Ishikawa (cell line): ENCODE measurements around the gene EXTL2.

Source experiments
- CEBPB ChIP-seq: IDR thresholded peaks from 2 replicates; pipeline ENCODE4 v1.6.1; 2012
- CREB1 ChIP-seq: IDR thresholded peaks from 2 replicates; pipeline ENCODE4 v1.6.1; 2012; ENCODE audit warnings: low read depth
- EGR1 ChIP-seq: IDR thresholded peaks from 2 replicates; pipeline ENCODE4 v1.6.1; 2012
- EP300 ChIP-seq: IDR thresholded peaks from 2 replicates; pipeline ENCODE4 v1.6.1; 2012; ENCODE audit warnings: borderline replicate concordance
- FOXM1 ChIP-seq: IDR thresholded peaks from 2 replicates; pipeline ENCODE4 v1.6.1; 2012; ENCODE audit warnings: low read depth, borderline replicate concordance
- NFIC ChIP-seq: IDR thresholded peaks from 2 replicates; pipeline ENCODE4 v1.6.1; 2012
- RAD21 ChIP-seq: IDR thresholded peaks from 2 replicates; pipeline ENCODE4 v1.6.1; 2012; ENCODE audit warnings: low read depth
- TAF1 ChIP-seq: IDR thresholded peaks from 2 replicates; pipeline ENCODE4 v1.6.1; 2012; ENCODE audit warnings: low read depth, mild to moderate bottlenecking
- TCF12 ChIP-seq: IDR thresholded peaks from 2 replicates; pipeline ENCODE4 v1.6.1; 2012; ENCODE audit warnings: low read depth
- TEAD4 ChIP-seq: IDR thresholded peaks from 2 replicates; pipeline ENCODE4 v1.6.1; 2012
- YY1 ChIP-seq: IDR thresholded peaks from 2 replicates; pipeline ENCODE4 v1.6.1; 2012; ENCODE audit warnings: low read depth
- ZBTB7A ChIP-seq: IDR thresholded peaks from 2 replicates; pipeline ENCODE4 v1.6.1; 2012; ENCODE audit warnings: low read depth
- TF ChIP-seq, protein P1 (sequence below): IDR thresholded peaks from 2 replicates; pipeline ENCODE4 v1.6.1; 2012; ENCODE audit warnings: low read depth, mild to moderate bottlenecking
- TF ChIP-seq, protein P2 (sequence below): IDR thresholded peaks from 2 replicates; pipeline ENCODE4 v1.6.1; 2012
- TF ChIP-seq, protein P3 (sequence below): IDR thresholded peaks from 2 replicates; pipeline ENCODE4 v1.6.1; 2012

Gene EXTL2

DNA sequence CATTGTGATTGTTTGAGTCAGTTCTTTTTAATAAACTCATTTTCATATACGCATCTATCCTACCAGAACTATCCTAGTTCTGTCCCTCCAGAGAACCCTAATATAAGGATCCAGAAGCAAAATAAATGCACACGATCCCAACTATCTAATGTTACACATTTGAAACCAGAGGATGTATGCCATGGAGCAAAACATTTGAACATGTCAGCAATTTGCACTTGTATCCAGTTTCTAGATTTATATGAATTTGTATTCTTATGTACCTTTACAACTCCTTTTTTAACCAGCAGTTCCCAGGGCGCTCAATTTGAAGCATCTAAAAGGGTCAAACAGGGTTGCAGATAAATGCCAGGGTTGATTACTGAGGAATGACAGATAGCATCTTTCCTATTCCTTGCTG, 2.1 kb downstream of the EXTL2 start:
- no peak for TF ChIP-seq ZBTB7A
- no peak for TF ChIP-seq EP300
- TF ChIP-seq, protein P1, sequence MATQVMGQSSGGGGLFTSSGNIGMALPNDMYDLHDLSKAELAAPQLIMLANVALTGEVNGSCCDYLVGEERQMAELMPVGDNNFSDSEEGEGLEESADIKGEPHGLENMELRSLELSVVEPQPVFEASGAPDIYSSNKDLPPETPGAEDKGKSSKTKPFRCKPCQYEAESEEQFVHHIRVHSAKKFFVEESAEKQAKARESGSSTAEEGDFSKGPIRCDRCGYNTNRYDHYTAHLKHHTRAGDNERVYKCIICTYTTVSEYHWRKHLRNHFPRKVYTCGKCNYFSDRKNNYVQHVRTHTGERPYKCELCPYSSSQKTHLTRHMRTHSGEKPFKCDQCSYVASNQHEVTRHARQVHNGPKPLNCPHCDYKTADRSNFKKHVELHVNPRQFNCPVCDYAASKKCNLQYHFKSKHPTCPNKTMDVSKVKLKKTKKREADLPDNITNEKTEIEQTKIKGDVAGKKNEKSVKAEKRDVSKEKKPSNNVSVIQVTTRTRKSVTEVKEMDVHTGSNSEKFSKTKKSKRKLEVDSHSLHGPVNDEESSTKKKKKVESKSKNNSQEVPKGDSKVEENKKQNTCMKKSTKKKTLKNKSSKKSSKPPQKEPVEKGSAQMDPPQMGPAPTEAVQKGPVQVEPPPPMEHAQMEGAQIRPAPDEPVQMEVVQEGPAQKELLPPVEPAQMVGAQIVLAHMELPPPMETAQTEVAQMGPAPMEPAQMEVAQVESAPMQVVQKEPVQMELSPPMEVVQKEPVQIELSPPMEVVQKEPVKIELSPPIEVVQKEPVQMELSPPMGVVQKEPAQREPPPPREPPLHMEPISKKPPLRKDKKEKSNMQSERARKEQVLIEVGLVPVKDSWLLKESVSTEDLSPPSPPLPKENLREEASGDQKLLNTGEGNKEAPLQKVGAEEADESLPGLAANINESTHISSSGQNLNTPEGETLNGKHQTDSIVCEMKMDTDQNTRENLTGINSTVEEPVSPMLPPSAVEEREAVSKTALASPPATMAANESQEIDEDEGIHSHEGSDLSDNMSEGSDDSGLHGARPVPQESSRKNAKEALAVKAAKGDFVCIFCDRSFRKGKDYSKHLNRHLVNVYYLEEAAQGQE: no peak
- TF ChIP-seq EGR1: no peak
- TF ChIP-seq TAF1: no peak
- TF ChIP-seq YY1: no peak
- no peak for TF ChIP-seq CREB1
- no peak for TF ChIP-seq RAD21

DNA sequence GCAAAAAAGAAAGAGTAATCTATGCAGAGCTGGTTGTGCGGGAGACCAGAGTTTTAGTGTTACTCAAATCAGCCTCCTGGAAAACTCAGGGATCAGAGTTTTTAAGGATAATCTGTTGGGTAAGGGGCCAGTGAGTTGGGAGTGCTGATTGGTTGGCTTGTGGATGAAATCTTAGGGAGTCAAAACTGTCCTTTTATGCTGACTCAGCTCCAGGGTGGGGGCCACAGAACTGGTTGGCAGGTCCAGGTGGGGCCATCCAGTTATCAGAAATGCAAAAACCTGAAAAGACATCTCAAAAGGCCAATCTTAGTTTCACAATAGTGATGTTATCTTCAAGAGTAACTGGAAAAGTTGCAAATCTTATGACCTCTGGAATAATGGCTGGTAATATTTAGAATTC, 3.3 kb downstream of the EXTL2 start:
- TF ChIP-seq, protein P2, sequence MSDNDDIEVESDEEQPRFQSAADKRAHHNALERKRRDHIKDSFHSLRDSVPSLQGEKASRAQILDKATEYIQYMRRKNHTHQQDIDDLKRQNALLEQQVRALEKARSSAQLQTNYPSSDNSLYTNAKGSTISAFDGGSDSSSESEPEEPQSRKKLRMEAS: no peak
- TF ChIP-seq EGR1: no peak
- no peak for TF ChIP-seq NFIC
- no peak for TF ChIP-seq RAD21
- no peak for TF ChIP-seq EP300
- no peak for TF ChIP-seq TCF12
- TF ChIP-seq, protein P3, sequence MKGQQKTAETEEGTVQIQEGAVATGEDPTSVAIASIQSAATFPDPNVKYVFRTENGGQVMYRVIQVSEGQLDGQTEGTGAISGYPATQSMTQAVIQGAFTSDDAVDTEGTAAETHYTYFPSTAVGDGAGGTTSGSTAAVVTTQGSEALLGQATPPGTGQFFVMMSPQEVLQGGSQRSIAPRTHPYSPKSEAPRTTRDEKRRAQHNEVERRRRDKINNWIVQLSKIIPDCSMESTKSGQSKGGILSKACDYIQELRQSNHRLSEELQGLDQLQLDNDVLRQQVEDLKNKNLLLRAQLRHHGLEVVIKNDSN: no peak

DNA sequence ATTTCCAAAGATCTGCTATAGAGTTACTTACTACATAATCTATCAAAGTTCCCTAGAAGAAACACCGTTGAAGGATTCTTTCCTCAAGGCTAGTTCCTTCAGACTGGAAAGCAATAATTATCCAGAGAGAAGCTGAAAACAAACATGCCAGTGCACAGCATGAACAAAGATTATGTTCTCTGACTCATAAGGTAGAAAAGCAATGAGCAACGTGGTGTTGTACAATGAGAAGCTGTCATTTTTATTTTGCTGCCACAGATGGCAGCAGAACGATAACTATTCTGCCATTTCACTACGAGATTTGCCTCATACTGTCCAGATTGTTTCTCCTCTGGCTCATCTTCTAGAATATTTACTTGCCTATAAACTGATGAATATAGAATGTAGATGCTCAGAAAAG, 10.7 kb downstream of the EXTL2 start:
- no peak for TF ChIP-seq EP300
- no peak for TF ChIP-seq TAF1
- no peak for TF ChIP-seq FOXM1
- no peak for TF ChIP-seq ZBTB7A
- no peak for TF ChIP-seq EGR1
- TF ChIP-seq RAD21: no peak
- TF ChIP-seq, protein P1: no peak
- TF ChIP-seq NFIC: no peak
- no peak for TF ChIP-seq TEAD4
- TF ChIP-seq, protein P2: no peak
- no peak for TF ChIP-seq TCF12

DNA sequence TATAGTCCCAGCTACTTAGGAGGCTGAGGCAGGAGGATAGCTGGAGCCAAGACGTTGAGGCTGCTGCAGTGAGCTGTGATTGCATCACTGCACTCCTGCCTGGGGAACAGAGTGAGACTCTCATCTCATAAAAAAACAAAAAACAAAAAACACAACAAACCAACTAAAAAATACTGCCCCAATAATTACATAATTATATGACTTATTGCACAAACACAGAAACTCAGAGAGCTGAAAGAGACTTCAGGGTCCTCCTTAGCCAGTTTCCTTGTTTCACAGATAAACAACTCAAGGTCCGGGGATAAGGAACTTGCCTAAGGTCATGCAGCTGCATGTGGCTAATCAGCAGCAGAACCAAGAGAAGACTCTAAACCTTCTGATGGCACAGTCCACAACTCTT, 11.9 kb downstream of the EXTL2 start:
- TF ChIP-seq FOXM1 (no peak), EGR1 (no peak), YY1 (no peak), CEBPB (no peak), NFIC (no peak)
- TF ChIP-seq, protein P3: no peak
- TF ChIP-seq, protein P2: no peak
- TF ChIP-seq, protein P1: no peak

DNA sequence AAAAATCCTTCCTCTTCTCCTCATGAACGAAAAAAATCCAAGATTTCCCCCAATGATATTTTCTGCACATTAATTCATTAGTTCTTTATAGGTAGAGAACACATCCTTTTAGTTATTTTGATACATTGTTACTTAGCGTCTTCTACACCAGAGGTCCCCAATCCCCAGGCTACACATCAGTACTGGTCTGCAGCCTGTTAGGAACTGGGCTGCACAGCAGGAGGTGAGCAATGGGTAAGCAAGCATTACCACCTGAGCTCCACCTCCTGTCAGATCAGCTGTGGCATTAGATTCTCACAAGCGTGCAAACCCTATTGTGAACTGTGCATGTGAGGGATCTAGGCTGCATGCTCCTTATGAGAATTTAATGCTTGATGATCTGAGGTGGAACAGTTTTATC, 13.0 kb downstream of the EXTL2 start:
- TF ChIP-seq CREB1: no peak
- no peak for TF ChIP-seq TAF1
- TF ChIP-seq, protein P1: no peak
- TF ChIP-seq YY1: no peak
- no peak for TF ChIP-seq TEAD4
- TF ChIP-seq NFIC: no peak
- no peak for TF ChIP-seq TCF12
- TF ChIP-seq EGR1: no peak
- TF ChIP-seq, protein P2: no peak
- TF ChIP-seq CEBPB: no peak
